Kidney tubule cell (primary cell): ENCODE results near the gene AADAC.
"Not testable (repeated sequence)": the region's sequence is repeated elsewhere in the genome, so short reads cannot be mapped to it uniquely, and the experiment has no call there.

Experiments
- DNase-seq: peaks from one replicate; pipeline ENCODE4 v3.0.0-alpha.2; 2018; ENCODE audit warnings: low spot score

The AADAC gene

GRCh38 chr3:151856641-151857040 lies 42.7 kb downstream of the AADAC start:
- no peak for DNase-seq

- DNase-seq: peak; percentile 21
These were observed 45.3 kb downstream of the AADAC start for GRCh38 chr3:151859233-151859673.

- peak; percentile 83 for DNase-seq
These were observed 46.0 kb downstream of the AADAC start for GRCh38 chr3:151859905-151860304.

DNA sequence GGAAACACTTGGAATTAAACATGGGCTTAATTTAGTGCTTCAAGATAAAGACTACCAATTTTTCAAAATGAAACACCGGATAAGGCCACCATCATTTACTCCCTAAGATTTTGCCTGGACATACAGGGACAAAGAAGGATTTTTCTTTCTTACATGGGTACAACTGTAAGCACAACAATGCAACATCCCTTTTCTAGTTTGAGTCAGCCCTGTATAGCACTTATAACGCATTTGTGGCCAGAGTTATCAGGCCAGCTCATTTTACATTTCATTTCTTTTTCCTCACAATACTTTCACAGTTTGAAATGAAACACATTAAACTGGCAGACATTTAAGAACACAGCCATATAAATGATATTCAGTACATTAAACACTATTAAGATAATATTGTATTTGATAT lies 49.7 kb downstream of the AADAC start:
- DNase-seq: no peak

- DNase-seq: peak; percentile 68
These were observed 50.6 kb downstream of the AADAC start for GRCh38 chr3:151864423-151865101.

DNA sequence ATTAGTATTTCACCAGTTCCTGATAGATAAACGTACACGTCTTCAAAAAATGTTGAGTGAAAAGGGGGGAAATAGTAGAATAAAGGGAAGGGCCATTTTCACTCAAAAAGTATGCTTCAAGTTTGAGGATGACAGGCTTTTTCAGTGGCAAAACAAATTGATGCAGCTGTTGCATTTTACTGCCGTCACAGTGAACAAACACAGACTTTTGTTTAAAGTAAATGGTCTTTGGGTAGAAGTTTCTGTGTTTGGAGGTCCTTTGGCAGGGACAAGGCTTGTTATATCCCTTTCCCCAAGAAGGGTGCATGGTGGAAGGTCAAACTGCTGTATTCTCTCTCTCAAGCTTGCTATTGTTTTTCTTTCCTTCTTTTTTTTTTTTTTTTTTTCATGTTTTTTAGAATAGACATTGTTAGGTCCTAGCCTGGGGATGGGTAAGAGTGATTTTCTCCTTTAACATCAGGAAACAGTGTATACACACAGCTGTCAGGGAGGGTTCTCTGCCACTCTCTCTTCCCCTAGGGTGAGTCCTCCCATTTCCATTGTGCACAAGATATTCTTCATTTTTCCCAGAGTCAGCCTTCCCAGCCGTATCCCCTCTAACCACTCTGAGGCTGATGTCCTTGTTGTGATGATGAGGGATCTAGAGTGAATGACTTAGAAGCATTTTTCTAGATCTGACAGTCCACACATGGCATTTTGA lies 52.9 kb downstream of the AADAC start:
- DNase-seq: no peak

- DNase-seq: no peak
These were observed 53.8 kb downstream of the AADAC start for GRCh38 chr3:151867666-151868065.

GRCh38 chr3:151869181-151869580 lies 55.3 kb downstream of the AADAC start:
- no peak for DNase-seq

GRCh38 chr3:151871639-151872468 lies 57.9 kb downstream of the AADAC start:
- DNase-seq: peak; percentile 48

- no peak for DNase-seq
These were observed 59.5 kb downstream of the AADAC start, which contains the start of gene SUCNR1 for GRCh38 chr3:151873398-151873797. Gene SUCNR1 (plus strand): TSS chr3:151873643. CDS start chr3:151879893, 6,250 bp downstream.

GRCh38 chr3:151874079-151874478 lies 60.2 kb downstream of the AADAC start:
- DNase-seq: not testable (repeated sequence)

- DNase-seq: peak; percentile 83
These were observed 61.8 kb downstream of the AADAC start for GRCh38 chr3:151875759-151876158.

- no peak for DNase-seq
These were observed 63.4 kb downstream of the AADAC start for GRCh38 chr3:151877269-151877668.
